ENCODE measurements around the gene ACCSL.

Gene ACCSL

GRCh38 chr11:44058275-44058674, 10.5 kb downstream of the ACCSL start:
- no peak for DNase-seq (ENCODE audit: low read depth in 3 of 3)

GRCh38 chr11:44065161-44065661, 17.4 kb downstream of the ACCSL start:
- DNase-seq (ENCODE audit: low read depth in 3 of 3): no peak

GRCh38 chr11:44065841-44066731, 18.3 kb downstream of the ACCSL start, which contains the start of gene ACCS:
Gene ACCS, plus strand, starts transcription at chr11:44066270. Its CDS starts 1,358 bp downstream, at chr11:44067628.
- peak; percentile 57 to 72 (median 68) for DNase-seq (ENCODE audit: low read depth in 3 of 3)

GRCh38 chr11:44066732-44067141, 19.0 kb downstream of the ACCSL start:
- no peak for DNase-seq (ENCODE audit: low read depth in 3 of 3)

- DNase-seq (ENCODE audit: low read depth in 3 of 3): no peak
Measured at GRCh38 chr11:44067266-44067665, 19.5 kb downstream of the ACCSL start.

- DNase-seq (ENCODE audit: low read depth in 3 of 3): no peak
Measured at GRCh38 chr11:44068180-44068579, 20.4 kb downstream of the ACCSL start.

- no peak for DNase-seq (ENCODE audit: low read depth in 3 of 3)
Measured at GRCh38 chr11:44071157-44071556, 23.4 kb downstream of the ACCSL start.

GRCh38 chr11:44072757-44073658, 25.2 kb downstream of the ACCSL start:
- DNase-seq (ENCODE audit: low read depth in 3 of 3): no peak

GRCh38 chr11:44078794-44079193, 31.0 kb downstream of the ACCSL start:
- DNase-seq (ENCODE audit: low read depth in 3 of 3): no peak

GRCh38 chr11:44079376-44079775, 31.6 kb downstream of the ACCSL start:
- no peak for DNase-seq (ENCODE audit: low read depth in 3 of 3)

- DNase-seq (ENCODE audit: low read depth in 3 of 3): no peak
Measured at GRCh38 chr11:44080951-44081350, 33.2 kb downstream of the ACCSL start.

- no peak for DNase-seq (ENCODE audit: low read depth in 3 of 3)
Measured at GRCh38 chr11:44082645-44083044, 34.9 kb downstream of the ACCSL start.

GRCh38 chr11:44083433-44083832, 35.7 kb downstream of the ACCSL start:
- DNase-seq (ENCODE audit: low read depth in 3 of 3): no peak

GRCh38 chr11:44083906-44084305, 36.1 kb downstream of the ACCSL start:
- no peak for DNase-seq (ENCODE audit: low read depth in 3 of 3)

- no peak for DNase-seq (ENCODE audit: low read depth in 3 of 3)
Measured at GRCh38 chr11:44085330-44085729, 37.5 kb downstream of the ACCSL start.

GRCh38 chr11:44088377-44088776, 40.6 kb downstream of the ACCSL start:
- no peak for DNase-seq (ENCODE audit: low read depth in 3 of 3)

- no peak for DNase-seq (ENCODE audit: low read depth in 3 of 3)
Measured at GRCh38 chr11:44088871-44089270, 41.1 kb downstream of the ACCSL start.

GRCh38 chr11:44090539-44090938, 42.8 kb downstream of the ACCSL start:
- no peak for DNase-seq (ENCODE audit: low read depth in 3 of 3)

- DNase-seq (ENCODE audit: low read depth in 3 of 3): peak; percentile 32 to 72 (median 44)
Measured at GRCh38 chr11:44094260-44094868, 46.6 kb downstream of the ACCSL start.

- DNase-seq (ENCODE audit: low read depth in 3 of 3): peak; percentile 73 to 79 (median 77)
Measured at GRCh38 chr11:44095506-44096359, 48.0 kb downstream of the ACCSL start, which contains the start of gene EXT2. Gene EXT2, plus strand, starts transcription at chr11:44095678. Its CDS starts 12,035 bp downstream, at chr11:44107713.

Measured in stimulated activated CD4-positive, alpha-beta T cell treated with anti-CD3 and anti-CD28 coated beads, TNF-alpha, amount 100 ng/mL, for 4 hours (primary cell).